ENCODE data around the gene TMEM140. TPM values are rescaled to one million over a fixed set of nuclear protein-coding genes. Genes with fewer than 3 reads are reported as not detected.

TMEM140 gene
- total and polyA plus RNA-seq, 5 experiments from 2014 or later, result 13.9 to 36.9 (median 27.1) TPM

DNA sequence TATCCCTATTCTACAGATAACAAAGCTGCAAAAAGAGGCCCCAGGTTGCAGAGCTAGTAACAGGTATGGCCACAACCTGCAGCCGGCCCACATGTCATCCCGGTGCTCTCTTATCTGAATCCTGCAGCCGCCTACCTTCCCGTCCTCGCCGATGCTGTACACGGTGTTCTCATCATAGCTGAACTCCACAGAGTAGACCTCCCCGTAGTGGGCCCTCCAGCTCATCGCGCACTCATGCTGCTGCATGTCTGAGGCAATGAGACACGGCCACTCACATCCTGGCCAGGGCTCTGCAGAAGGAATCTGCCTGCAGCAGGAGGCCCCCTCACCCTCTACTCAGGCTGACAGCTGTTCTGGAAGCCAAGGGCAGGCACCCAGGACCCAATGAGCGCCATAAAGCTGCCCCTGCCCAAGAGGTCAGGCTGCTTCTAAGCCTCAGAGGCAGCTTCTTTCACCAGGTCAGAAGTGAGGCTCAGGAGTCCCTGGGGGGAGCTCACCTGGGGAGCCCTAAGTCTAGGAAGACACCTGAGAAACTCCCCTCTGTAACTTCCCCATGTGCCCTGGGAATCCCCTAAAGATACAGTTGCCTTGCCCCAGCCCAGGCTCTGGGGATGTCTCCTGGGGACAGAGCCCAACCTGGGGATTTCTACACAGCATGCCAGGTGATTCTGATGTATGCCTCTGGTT is 40.6 kb downstream of the TMEM140 start:
- ATAC-seq, result peak in 1 of 2 donors; percentile 36
- DNase-seq, result no peak
- Mint-ChIP-seq H3K27me3 (no peaks in the 10 kb centered on the region), H3K27ac (peak overlapping the region in 2 of 10 donors; percentile 69 to 71), H3K4me1 (peaks cover 0 to 7% (median 0%) of the 10 kb centered on the region in 4 donors), H3K4me3 (no peak overlapping the region), H3K36me3 (peaks cover 19 to 97% (median 75%) of the 10 kb centered on the region in 3 donors), H3K9me3 (peaks cover 0 to 8% (median 3%) of the 10 kb centered on the region in 9 donors)
- POLR2A ChIA-PET, result no interaction called here

DNA sequence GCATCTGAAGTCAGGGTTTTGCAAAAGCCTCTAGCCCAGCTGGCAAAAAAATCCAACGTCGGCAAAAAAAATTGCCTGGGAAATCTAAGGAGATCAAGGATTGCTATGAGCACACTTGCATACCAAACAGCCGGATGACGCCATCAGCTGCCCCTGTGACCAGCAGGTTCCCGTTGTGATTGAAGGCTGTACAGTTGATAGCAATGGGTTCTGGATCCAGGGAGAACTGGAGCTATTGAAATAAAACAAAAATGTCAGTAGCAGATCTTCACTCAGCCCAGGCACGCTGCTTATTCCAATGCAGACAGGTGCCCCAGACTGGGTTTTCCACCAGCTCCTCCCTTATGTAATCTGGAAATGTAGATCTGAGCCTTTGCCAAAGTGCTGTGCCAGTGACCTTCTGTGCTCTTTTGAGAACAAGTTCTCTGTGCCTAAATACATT is 41.4 kb downstream of the TMEM140 start:
- Mint-ChIP-seq H3K36me3 (peaks cover 11 to 97% (median 74%) of the 10 kb centered on the region in 3 donors), H3K4me3 (no peak overlapping the region), H3K4me1 (peaks cover 0 to 4% (median 0%) of the 10 kb centered on the region in 4 donors), H3K27ac (peak overlapping the region in 1 of 10 donors; percentile 15), H3K27me3 (no peaks in the 10 kb centered on the region), H3K9me3 (peaks cover 0 to 1% (median 0%) of the 10 kb centered on the region in 9 donors)
- POLR2A ChIA-PET, result no interaction called here
- ATAC-seq (no peak), DNase-seq (no peak)

DNA sequence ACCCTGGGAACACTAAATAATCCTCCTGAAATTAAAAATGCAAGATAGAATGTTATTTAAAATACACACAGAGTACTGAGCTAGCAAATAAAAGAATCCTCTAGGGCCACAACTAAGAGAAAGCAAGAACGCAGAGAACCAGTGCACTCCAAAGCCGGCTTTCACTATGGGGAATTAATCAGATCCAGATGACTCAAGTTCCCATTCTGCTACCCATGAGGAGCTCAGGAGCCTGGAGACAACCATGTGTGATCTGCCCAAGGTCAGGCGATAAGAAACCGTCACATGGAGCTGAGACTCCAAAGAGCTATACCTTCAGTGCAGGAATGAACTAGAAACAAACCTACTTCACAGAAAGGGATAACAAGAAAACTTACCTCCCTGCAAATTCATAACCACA is 42.1 kb downstream of the TMEM140 start:
- H3K9me3 Mint-ChIP-seq, result no peaks in the 10 kb centered on the region
- DNase-seq, result no peak
- no peak for ATAC-seq
- peak overlapping the region in 1 of 10 donors; percentile 15 for H3K27ac Mint-ChIP-seq
- H3K4me3 Mint-ChIP-seq, result no peak overlapping the region
- peaks cover 0 to 4% (median 0%) of the 10 kb centered on the region in 4 donors for H3K4me1 Mint-ChIP-seq
- no peaks in the 10 kb centered on the region for H3K27me3 Mint-ChIP-seq
- POLR2A ChIA-PET, result no interaction called here
- peaks cover 7 to 97% (median 71%) of the 10 kb centered on the region in 3 donors for H3K36me3 Mint-ChIP-seq

DNA sequence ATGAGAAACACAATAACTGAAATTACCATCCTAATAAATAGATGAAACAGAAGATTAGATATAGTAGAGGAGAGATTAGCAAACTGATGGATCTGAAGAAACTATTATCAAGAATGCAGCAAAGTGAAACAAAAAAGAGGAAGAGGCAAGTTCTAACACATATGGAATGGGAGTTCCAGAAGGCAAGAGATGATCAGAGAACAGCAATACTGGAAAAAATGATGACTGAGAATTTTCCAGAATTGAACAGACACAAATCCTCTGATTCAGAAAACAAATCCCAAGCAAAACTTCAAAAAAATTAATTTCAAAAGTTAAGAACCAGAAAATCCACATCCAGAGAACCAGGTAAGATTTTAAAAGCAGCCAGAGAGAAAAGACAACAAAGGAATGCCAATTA is 42.8 kb downstream of the TMEM140 start:
- no peaks in the 10 kb centered on the region for H3K27me3 Mint-ChIP-seq
- peaks cover 7 to 97% (median 67%) of the 10 kb centered on the region in 3 donors for H3K36me3 Mint-ChIP-seq
- peaks cover 0 to 4% (median 0%) of the 10 kb centered on the region in 4 donors for H3K4me1 Mint-ChIP-seq
- DNase-seq (no peak), ATAC-seq (no peak)
- POLR2A ChIA-PET, result no interaction called here
- H3K9me3 Mint-ChIP-seq, result no peaks in the 10 kb centered on the region
- H3K4me3 Mint-ChIP-seq, result no peak overlapping the region
- peak overlapping the region in 2 of 10 donors; percentile 5 to 57 for H3K27ac Mint-ChIP-seq

DNA sequence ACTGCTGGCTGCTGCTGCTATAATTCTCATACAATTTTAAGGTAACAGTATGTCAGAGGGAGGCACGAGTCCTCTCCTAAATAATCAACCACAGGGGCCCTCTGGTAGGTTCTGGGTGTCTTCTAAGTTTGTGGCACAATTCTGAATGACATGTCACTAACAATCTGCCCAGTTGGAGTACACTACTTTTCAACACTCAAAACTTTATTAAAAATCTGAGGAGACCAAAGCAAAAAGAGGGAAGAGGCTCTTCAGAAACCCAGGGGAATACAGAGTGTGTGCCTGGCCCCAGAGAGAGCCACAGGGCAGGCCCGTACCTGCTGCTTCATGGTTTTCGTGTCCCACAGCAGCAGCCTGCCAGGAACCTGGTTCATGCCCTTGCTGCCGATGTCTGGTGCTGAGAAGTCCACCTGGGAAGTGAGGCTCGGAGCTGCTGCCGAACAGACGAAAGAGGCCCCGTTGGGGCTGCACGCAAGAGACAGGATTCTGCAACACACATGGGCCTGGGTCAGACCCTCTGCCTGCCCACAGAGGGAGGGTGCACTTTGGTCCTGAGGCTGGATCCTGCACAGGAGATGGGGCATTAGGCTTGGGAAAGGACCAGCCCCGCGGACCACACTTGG is 45.2 kb downstream of the TMEM140 start:
- Mint-ChIP-seq H3K27ac (no peak overlapping the region), H3K36me3 (peaks cover 7 to 98% (median 53%) of the 10 kb centered on the region in 3 donors), H3K27me3 (no peaks in the 10 kb centered on the region), H3K9me3 (no peaks in the 10 kb centered on the region), H3K4me3 (no peak overlapping the region), H3K4me1 (peaks cover 0 to 4% (median 0%) of the 10 kb centered on the region in 4 donors)
- ATAC-seq, result no peak
- no peak for DNase-seq
- POLR2A ChIA-PET, result no interaction called here

DNA sequence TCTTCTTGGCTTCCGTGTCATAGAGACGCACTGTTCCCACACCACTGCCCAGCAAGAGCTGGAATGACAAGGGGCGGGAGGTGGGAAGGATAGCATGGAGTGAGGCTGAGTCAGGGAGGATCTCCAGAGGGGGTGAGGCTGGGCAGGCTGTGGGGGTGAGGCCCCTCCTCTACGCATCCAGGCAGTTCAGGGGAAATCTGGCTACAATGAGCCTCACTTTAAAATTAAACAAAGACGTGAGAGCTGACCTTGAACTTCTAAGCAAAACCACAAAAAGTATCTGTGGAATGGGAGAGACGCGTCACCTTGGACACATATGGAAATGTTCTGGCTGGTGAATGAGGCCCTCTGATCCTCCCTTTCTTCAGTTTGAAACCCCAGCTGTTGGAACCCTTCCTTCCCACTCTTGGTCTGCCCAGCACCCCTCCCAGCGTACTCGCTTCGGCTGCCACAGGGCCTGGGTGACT is 45.8 kb downstream of the TMEM140 start:
- H3K9me3 Mint-ChIP-seq, result no peaks in the 10 kb centered on the region
- POLR2A ChIA-PET, result interaction anchor here (1.2 kb wide), 1 partner anchor 17 kb away, joined by 4 read pairs; the partner anchor contains the start of gene WDR91
- no peak overlapping the region for H3K4me3 Mint-ChIP-seq
- H3K4me1 Mint-ChIP-seq, result peaks cover 0 to 4% (median 0%) of the 10 kb centered on the region in 4 donors
- H3K27ac Mint-ChIP-seq, result peak overlapping the region in 2 of 10 donors; percentile 17 to 37
- H3K27me3 Mint-ChIP-seq, result no peaks in the 10 kb centered on the region
- H3K36me3 Mint-ChIP-seq, result peaks cover 7 to 97% (median 53%) of the 10 kb centered on the region in 3 donors
- DNase-seq (no peak), ATAC-seq (no peak)

DNA sequence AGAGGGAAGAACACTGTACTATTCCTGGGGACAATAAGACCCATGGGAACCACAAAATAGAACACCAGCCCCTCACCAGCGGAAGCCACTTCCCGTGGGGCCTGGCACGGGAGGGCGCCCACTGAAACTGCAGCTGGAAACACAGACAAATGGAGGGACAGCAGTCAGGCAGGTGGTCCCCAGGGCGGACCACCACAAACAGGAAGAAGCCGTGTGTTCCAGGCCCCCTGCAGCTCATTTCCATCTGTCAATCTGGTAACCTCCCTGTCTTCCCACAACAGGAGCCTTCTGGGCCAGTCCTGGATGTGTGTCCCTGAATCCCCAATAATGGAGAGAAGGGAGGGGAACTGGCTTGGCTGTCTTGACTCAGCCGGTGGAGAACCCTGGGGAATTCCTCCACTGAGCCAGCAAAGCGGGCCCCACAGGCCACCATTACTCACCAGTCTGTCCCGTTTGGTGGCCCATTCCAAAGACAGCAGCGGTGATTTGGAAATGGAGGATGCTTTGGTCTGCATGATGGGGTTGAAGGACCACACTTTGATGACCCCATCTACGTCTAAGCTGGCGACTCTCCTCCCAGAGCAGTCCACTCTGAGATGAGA is 46.7 kb downstream of the TMEM140 start:
- no peaks in the 10 kb centered on the region for H3K9me3 Mint-ChIP-seq
- H3K4me3 Mint-ChIP-seq, result no peak overlapping the region
- POLR2A ChIA-PET, result interaction anchor here (1.2 kb wide), 1 partner anchor 16 kb away, joined by 4 read pairs; the partner anchor contains the start of gene WDR91
- no peaks in the 10 kb centered on the region for H3K27me3 Mint-ChIP-seq
- peak overlapping the region in 3 of 10 donors; percentile 11 to 37 (median 25) for H3K27ac Mint-ChIP-seq
- no peak for DNase-seq
- H3K36me3 Mint-ChIP-seq, result peaks cover 7 to 97% (median 53%) of the 10 kb centered on the region in 3 donors
- ATAC-seq, result no peak
- peaks cover 0 to 4% (median 2%) of the 10 kb centered on the region in 4 donors for H3K4me1 Mint-ChIP-seq

DNA sequence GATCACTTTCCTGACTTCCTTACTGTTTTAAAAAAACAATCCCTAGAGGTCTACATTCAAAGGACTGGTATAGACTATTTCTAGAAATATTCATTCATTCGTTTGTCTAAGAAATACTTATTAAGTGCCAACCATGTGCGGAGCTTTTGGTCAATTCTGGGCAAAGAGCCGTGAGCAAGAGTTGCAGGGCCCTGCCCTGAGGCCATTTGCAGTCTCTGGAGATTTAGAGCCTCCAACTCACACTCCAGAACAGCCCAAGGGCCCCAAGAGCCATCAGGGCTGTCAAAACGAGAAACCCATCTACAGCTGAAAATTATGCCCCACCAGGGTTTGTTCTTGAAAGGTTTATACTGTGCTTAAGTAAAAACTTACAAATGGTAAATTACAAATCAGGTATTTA is 47.3 kb downstream of the TMEM140 start:
- ATAC-seq, result no peak
- H3K4me3 Mint-ChIP-seq, result no peak overlapping the region
- no peaks in the 10 kb centered on the region for H3K9me3 Mint-ChIP-seq
- POLR2A ChIA-PET, result no interaction called here
- H3K27ac Mint-ChIP-seq, result peak overlapping the region in 3 of 10 donors; percentile 7 to 28 (median 11)
- peaks cover 0 to 5% (median 2%) of the 10 kb centered on the region in 4 donors for H3K4me1 Mint-ChIP-seq
- H3K27me3 Mint-ChIP-seq, result no peaks in the 10 kb centered on the region
- no peak for DNase-seq
- H3K36me3 Mint-ChIP-seq, result peaks cover 7 to 94% (median 51%) of the 10 kb centered on the region in 3 donors

DNA sequence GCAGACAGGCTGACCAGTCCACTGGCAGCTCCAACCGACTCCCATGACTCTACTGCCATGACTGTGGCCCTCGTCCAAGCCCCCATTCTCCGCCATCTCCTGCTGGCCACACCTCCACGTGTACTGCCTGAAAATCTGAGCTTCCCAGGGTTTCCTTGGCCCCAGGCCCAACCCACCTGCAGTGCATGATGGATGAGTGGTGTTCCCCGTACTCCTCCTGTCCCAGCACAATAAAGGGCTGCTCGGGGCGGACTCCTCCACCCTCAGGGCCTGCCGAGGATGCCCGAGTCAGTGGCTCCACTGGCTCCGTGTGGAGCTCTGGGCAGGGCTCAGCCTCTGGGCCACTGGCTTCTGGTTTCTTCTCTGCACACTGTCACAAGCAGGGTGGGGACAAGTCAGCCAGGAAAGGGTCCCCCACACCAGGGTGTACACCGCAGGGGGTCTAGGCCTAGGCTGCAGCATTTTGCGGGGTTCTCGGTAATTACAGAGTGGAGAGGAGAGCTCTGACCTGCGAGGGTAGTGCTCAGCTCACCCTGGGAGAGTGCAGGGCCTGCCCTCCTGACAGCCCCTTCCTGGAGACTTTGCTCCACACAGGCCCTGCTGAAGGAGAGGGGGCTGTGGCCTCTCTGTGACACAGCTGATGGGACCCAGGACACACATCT is 48.2 kb downstream of the TMEM140 start:
- Mint-ChIP-seq H3K36me3 (peaks cover 7 to 93% (median 50%) of the 10 kb centered on the region in 3 donors), H3K27me3 (no peaks in the 10 kb centered on the region), H3K4me1 (peaks cover 0 to 5% (median under 1%) of the 10 kb centered on the region in 4 donors), H3K27ac (peak overlapping the region in 1 of 10 donors; percentile 15), H3K4me3 (no peak overlapping the region), H3K9me3 (no peaks in the 10 kb centered on the region)
- ATAC-seq, result no peak
- POLR2A ChIA-PET, result no interaction called here
- DNase-seq, result no peak

DNA sequence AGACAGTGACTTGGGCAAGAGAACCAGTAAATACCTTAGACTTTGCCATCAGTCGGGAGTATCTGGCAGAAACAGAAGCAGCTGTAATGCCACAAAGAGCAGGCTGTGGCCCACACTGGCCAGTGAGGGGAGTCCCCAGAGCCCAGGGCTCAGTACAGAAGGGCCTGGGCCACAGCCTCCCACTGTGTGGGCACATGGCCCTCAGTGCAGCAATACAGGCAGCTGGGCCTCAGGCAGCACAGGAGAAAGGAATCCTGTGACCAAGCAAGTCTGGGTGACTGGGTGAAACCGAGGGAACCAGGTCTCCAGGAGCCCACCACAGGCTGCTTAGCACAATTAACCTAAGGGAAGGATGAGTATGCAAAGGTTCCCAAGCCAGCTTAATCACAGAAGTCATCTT is 49.5 kb downstream of the TMEM140 start:
- Mint-ChIP-seq H3K36me3 (peaks cover 11 to 94% (median 52%) of the 10 kb centered on the region in 3 donors), H3K4me1 (peaks cover 0 to 13% (median 6%) of the 10 kb centered on the region in 4 donors), H3K27me3 (no peaks in the 10 kb centered on the region), H3K9me3 (no peaks in the 10 kb centered on the region), H3K4me3 (no peak overlapping the region), H3K27ac (peak overlapping the region in 1 of 10 donors; percentile 44)
- ATAC-seq, result no peak
- POLR2A ChIA-PET, result interaction anchor here (0.8 kb wide), 1 partner anchor 12 kb away, joined by 4 read pairs; no protein-coding TSS in a partner anchor
- no peak for DNase-seq

DNA sequence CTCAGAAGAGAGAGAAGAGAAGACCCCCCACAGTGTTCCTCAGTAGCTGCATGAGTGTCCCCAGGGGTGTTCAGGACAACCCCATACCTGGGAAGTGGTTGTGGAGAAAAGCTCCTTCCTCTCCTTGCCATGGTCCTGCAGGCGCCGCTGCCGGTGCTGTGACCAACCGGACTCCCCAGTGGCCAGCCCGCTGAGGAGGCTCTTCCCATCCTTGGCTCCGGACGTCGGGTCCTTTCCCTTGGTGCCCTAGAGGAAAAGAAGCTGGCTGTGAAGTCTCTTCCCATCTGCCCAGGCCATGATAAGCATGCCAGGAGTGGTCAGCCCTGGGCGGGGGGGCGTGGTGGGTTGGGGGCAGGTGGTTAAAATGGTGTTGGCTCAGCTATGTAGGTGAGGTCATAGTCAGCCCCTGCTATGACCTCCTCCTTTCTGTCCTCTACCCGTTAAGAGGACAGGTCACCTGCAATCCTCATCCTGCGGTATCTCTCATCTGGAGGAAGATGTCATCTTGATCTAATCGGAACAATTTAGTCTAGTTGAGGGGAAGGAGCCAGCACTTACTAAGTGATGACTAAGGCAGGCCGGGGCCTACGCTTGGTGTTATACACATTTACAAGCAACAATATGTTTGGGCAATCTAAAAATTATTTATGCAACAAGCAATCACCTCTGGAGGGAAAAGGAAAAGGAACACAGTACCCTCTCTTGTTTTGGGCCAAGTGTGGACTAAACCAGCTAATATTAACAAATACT is 50.2 kb downstream of the TMEM140 start:
- ATAC-seq, result no peak
- no peak for DNase-seq
- H3K9me3 Mint-ChIP-seq, result no peaks in the 10 kb centered on the region
- H3K27me3 Mint-ChIP-seq, result no peaks in the 10 kb centered on the region
- H3K4me1 Mint-ChIP-seq, result peaks cover 0 to 21% (median 11%) of the 10 kb centered on the region in 4 donors
- H3K36me3 Mint-ChIP-seq, result peaks cover 6 to 94% (median 58%) of the 10 kb centered on the region in 3 donors
- H3K4me3 Mint-ChIP-seq, result no peak overlapping the region
- POLR2A ChIA-PET, result interaction anchor here (0.8 kb wide), 1 partner anchor 12 kb away, joined by 4 read pairs; no protein-coding TSS in a partner anchor
- peak overlapping the region in 3 of 10 donors; percentile 34 to 76 (median 40) for H3K27ac Mint-ChIP-seq
